HepG2 (cell line): ENCODE results near the gene CES3. TPM values are rescaled to one million over a fixed set of nuclear protein-coding genes. Genes with fewer than 3 reads are reported as not detected.

ENCODE experiments used
- CREB1 ChIP-seq, 2 experiments: fragments of 450-650 bp in 1 of 2; IDR thresholded peaks; 2 replicates each; pipeline ENCODE4 v1.6.1; 2016 to 2017; ENCODE audit warnings: control low read depth in 1 of 2, mild to moderate bottlenecking in 1 of 2, missing compliant biosample characterization in 1 of 2, missing genetic modification characterization in 1 of 2
- NR2F1 ChIP-seq, 2 experiments: fragments of 450-650 bp in 1 of 2; formaldehyde crosslinking in 1 of 2; IDR thresholded peaks; 2 replicates each; pipeline versions ENCODE4 v1.5.0 to v1.6.1; 2016 to 2020; ENCODE audit warnings: mild to moderate bottlenecking in 1 of 2, missing compliant biosample characterization in 1 of 2, missing genetic modification reagents in 1 of 2, moderate library complexity in 1 of 2
- SMAD9 ChIP-seq: sonication (generic); formaldehyde crosslinking; IDR thresholded peaks from 2 replicates; pipeline ENCODE4 v1.5.1; 2020; ENCODE audit warnings: mild to moderate bottlenecking, missing genetic modification reagents
- ZNF30 ChIP-seq: sonication (generic); formaldehyde crosslinking; IDR thresholded peaks from 2 replicates; pipeline ENCODE4 v1.5.0; 2020; ENCODE audit warnings: mild to moderate bottlenecking, missing genetic modification reagents
- polyA plus RNA-seq, 8 experiments: library from polyadenylated mRNA; depleted of rRNA in 3 of 8; stranded (reverse) in 7 of 8; unstranded in 1 of 8; fragments of >200 nt; fragmentation: Illumina TruSeq in 4 of 8; extraction: Trizol in 4 of 8; gene quantifications; 2 replicates each; pipeline versions ENCODE4 v1.2.1 to v1.2.3, GENCODE V29; 2011 to 2016; ENCODE audit warnings: low read depth in 4 of 8, missing spikeins in 1 of 8, mixed read lengths in 1 of 8; ENCODE audit not compliant: insufficient read depth in 1 of 8
- total RNA-seq, 5 experiments: library from RNA; depleted of rRNA; stranded (reverse); fragments of >200 nt; fragmentation: Illumina TruSeq; extraction: Trizol; gene quantifications; 2 replicates each; pipeline ENCODE4 v1.2.3, GENCODE V29; 2016; ENCODE audit warnings: low read depth in 1 of 5
- TF ChIP-seq, protein P1 (sequence below): sonication (generic); formaldehyde crosslinking; IDR thresholded peaks from 2 replicates; pipeline ENCODE4 v1.5.1; 2020; ENCODE audit warnings: mild to moderate bottlenecking, moderate library complexity, missing genetic modification reagents
- TF ChIP-seq, protein P2 (sequence below): sonication (generic); formaldehyde crosslinking; IDR thresholded peaks from 2 replicates; pipeline ENCODE4 v1.5.1; 2020; ENCODE audit warnings: mild to moderate bottlenecking, missing genetic modification reagents, moderate library complexity
- TF ChIP-seq, protein P3 (sequence below): sonication (generic); formaldehyde crosslinking; IDR thresholded peaks from 2 replicates; pipeline ENCODE4 v1.4.0; 2020; ENCODE audit warnings: missing genetic modification reagents, mild to moderate bottlenecking, borderline replicate concordance

The CES3 gene
- total and polyA plus RNA-seq, 2 of the 13 experiments (the other 11 are each of a cell fraction or from before 2014, with no cell fraction given): 6.6 to 17.4 TPM

- no peak for TF ChIP-seq ZNF30 (CRISPR knock-in tag)
- TF ChIP-seq, protein P1, sequence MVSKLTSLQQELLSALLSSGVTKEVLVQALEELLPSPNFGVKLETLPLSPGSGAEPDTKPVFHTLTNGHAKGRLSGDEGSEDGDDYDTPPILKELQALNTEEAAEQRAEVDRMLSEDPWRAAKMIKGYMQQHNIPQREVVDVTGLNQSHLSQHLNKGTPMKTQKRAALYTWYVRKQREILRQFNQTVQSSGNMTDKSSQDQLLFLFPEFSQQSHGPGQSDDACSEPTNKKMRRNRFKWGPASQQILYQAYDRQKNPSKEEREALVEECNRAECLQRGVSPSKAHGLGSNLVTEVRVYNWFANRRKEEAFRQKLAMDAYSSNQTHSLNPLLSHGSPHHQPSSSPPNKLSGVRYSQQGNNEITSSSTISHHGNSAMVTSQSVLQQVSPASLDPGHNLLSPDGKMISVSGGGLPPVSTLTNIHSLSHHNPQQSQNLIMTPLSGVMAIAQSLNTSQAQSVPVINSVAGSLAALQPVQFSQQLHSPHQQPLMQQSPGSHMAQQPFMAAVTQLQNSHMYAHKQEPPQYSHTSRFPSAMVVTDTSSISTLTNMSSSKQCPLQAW (CRISPR knock-in tag): peak; percentile 8; the same call in 1 of the 2 replicates
- no peak for TF ChIP-seq CREB1 (IDR thresholded peaks at IDR 0.05)
- TF ChIP-seq CREB1 (CRISPR knock-in tag; IDR thresholded peaks at IDR 0.05): 0 out of 2 replicates have a peak, but pooled peaks have one; percentile 51
- TF ChIP-seq NR2F1 (CRISPR knock-in tag; IDR thresholded peaks at IDR 0.05): 0 out of 4 replicates have a peak, but pooled peaks of 1 of the 2 experiments have one; percentile 15
- TF ChIP-seq SMAD9 (CRISPR knock-in tag): 0 out of 2 replicates have a peak, but pooled peaks have one; percentile 39
- TF ChIP-seq, protein P2, sequence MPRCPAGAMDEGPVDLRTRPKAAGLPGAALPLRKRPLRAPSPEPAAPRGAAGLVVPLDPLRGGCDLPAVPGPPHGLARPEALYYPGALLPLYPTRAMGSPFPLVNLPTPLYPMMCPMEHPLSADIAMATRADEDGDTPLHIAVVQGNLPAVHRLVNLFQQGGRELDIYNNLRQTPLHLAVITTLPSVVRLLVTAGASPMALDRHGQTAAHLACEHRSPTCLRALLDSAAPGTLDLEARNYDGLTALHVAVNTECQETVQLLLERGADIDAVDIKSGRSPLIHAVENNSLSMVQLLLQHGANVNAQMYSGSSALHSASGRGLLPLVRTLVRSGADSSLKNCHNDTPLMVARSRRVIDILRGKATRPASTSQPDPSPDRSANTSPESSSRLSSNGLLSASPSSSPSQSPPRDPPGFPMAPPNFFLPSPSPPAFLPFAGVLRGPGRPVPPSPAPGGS: 0 out of 2 replicates have a peak, but pooled peaks have one; percentile 0
- TF ChIP-seq, protein P3, sequence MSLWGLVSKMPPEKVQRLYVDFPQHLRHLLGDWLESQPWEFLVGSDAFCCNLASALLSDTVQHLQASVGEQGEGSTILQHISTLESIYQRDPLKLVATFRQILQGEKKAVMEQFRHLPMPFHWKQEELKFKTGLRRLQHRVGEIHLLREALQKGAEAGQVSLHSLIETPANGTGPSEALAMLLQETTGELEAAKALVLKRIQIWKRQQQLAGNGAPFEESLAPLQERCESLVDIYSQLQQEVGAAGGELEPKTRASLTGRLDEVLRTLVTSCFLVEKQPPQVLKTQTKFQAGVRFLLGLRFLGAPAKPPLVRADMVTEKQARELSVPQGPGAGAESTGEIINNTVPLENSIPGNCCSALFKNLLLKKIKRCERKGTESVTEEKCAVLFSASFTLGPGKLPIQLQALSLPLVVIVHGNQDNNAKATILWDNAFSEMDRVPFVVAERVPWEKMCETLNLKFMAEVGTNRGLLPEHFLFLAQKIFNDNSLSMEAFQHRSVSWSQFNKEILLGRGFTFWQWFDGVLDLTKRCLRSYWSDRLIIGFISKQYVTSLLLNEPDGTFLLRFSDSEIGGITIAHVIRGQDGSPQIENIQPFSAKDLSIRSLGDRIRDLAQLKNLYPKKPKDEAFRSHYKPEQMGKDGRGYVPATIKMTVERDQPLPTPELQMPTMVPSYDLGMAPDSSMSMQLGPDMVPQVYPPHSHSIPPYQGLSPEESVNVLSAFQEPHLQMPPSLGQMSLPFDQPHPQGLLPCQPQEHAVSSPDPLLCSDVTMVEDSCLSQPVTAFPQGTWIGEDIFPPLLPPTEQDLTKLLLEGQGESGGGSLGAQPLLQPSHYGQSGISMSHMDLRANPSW (CRISPR knock-in tag): no peak
These were observed 14.1 kb upstream of the CES3 start (continued) for GRCh38 chr16:66946974-66947301.
